ENCODE data around the gene TUT7.

- no peak for TF ChIP-seq CTCF (IDR thresholded peaks at IDR 0.05; ENCODE audit: borderline replicate concordance, extremely low read depth, low read length, poor library complexity, severe bottlenecking)
- no peak for TF ChIP-seq EZH2 (IDR thresholded peaks at IDR 0.05; ENCODE audit: borderline replicate concordance, low read depth, low read length, severe bottlenecking)
Observed at GRCh38 chr9:86301686-86302085, 52.5 kb downstream of the TUT7 start.

Measured in DND-41 (cell line).